GM21529 (cell line): Measurements from ENCODE around the gene SLC26A1.
A peak's percentile ranks its signal among the peaks of the same experiment; 100 is the strongest.

Source experiments
- ATAC-seq: cut with Tn5 transposase; IDR thresholded peaks from one replicate; pipeline ENCODE4 v1.9.1; 2021; ENCODE audit not compliant: unreplicated experiment

The SLC26A1 gene

GRCh38 chr4:1013225-1014073 lies 20.2 kb upstream of the SLC26A1 start:
- ATAC-seq: no peak

GRCh38 chr4:1012034-1012739 lies 19.0 kb upstream of the SLC26A1 start:
- no peak for ATAC-seq

GRCh38 chr4:1011666-1012033 lies 18.4 kb upstream of the SLC26A1 start:
- ATAC-seq: no peak

GRCh38 chr4:1011022-1011665 lies 17.9 kb upstream of the SLC26A1 start, which contains the start of gene FGFRL1:
Gene FGFRL1 (plus strand): TSS chr4:1011626. CDS start chr4:1012486, 860 bp downstream.
- ATAC-seq: peak; percentile 45

- ATAC-seq: peak; percentile 6
These were observed 17.3 kb upstream of the SLC26A1 start for GRCh38 chr4:1010395-1011021.

GRCh38 chr4:1009542-1010394 lies 16.6 kb upstream of the SLC26A1 start:
- ATAC-seq: peak; percentile 36

GRCh38 chr4:1008840-1009541 lies 15.8 kb upstream of the SLC26A1 start:
- no peak for ATAC-seq

GRCh38 chr4:1006856-1007255 lies 13.7 kb upstream of the SLC26A1 start:
- ATAC-seq: no peak

GRCh38 chr4:1004557-1005485 lies 11.6 kb upstream of the SLC26A1 start:
- no peak for ATAC-seq

- ATAC-seq: no peak
These were observed 10.8 kb upstream of the SLC26A1 start for GRCh38 chr4:1004071-1004418.

GRCh38 chr4:1003271-1004070 lies 10.3 kb upstream of the SLC26A1 start:
- ATAC-seq: no peak

- no peak for ATAC-seq
These were observed 9.5 kb upstream of the SLC26A1 start for GRCh38 chr4:1002631-1003251.

GRCh38 chr4:1002131-1002630 lies 9.0 kb upstream of the SLC26A1 start:
- no peak for ATAC-seq

- ATAC-seq: no peak
These were observed 8.4 kb upstream of the SLC26A1 start for GRCh38 chr4:1001561-1002130.

GRCh38 chr4:1000686-1001260 lies 7.6 kb upstream of the SLC26A1 start:
- no peak for ATAC-seq

- ATAC-seq: no peak
These were observed 6.8 kb upstream of the SLC26A1 start for GRCh38 chr4:999882-1000425.
